HG02678 (cell line): Measurements from ENCODE around the gene GPR160.

Experiments used
- ATAC-seq: cut with Tn5 transposase; IDR thresholded peaks from one replicate; pipeline ENCODE4 v1.9.1; 2021; ENCODE audit warnings: mild to moderate bottlenecking, moderate library complexity; ENCODE audit not compliant: unreplicated experiment

GPR160 gene

GRCh38 chr3:170027233-170028102 is 10.3 kb upstream of the GPR160 start:
- no peak for ATAC-seq

GRCh38 chr3:170033489-170033888 is 4.3 kb upstream of the GPR160 start:
- no peak for ATAC-seq

GRCh38 chr3:170038434-170039110 is 777 bp downstream of the GPR160 start:
- ATAC-seq: no peak

- no peak for ATAC-seq
Observed at GRCh38 chr3:170040418-170040817, 2.6 kb downstream of the GPR160 start.

GRCh38 chr3:170043506-170043905 is 5.7 kb downstream of the GPR160 start:
- ATAC-seq: no peak

GRCh38 chr3:170044271-170044670 is 6.5 kb downstream of the GPR160 start:
- ATAC-seq: no peak

- peak; percentile 82 for ATAC-seq
Observed at GRCh38 chr3:170044795-170045244, 7.0 kb downstream of the GPR160 start.

- no peak for ATAC-seq
Observed at GRCh38 chr3:170046269-170047132, 8.7 kb downstream of the GPR160 start.

GRCh38 chr3:170047133-170047404 is 9.3 kb downstream of the GPR160 start:
- no peak for ATAC-seq

GRCh38 chr3:170049146-170050000 is 11.6 kb downstream of the GPR160 start:
- no peak for ATAC-seq

GRCh38 chr3:170050753-170051152 is 13.0 kb downstream of the GPR160 start:
- ATAC-seq: no peak

GRCh38 chr3:170052398-170052797 is 14.6 kb downstream of the GPR160 start:
- no peak for ATAC-seq

GRCh38 chr3:170054204-170054603 is 16.4 kb downstream of the GPR160 start:
- no peak for ATAC-seq

- ATAC-seq: peak; percentile 59
Observed at GRCh38 chr3:170055209-170055608, 17.4 kb downstream of the GPR160 start.

GRCh38 chr3:170056710-170057454 is 19.1 kb downstream of the GPR160 start:
- peak; percentile 95 for ATAC-seq

- ATAC-seq: no peak
Observed at GRCh38 chr3:170057550-170057949, 19.8 kb downstream of the GPR160 start.

GRCh38 chr3:170058127-170058526 is 20.3 kb downstream of the GPR160 start:
- peak; percentile 19 for ATAC-seq

GRCh38 chr3:170059447-170059846 is 21.7 kb downstream of the GPR160 start:
- no peak for ATAC-seq

GRCh38 chr3:170062068-170062467 is 24.3 kb downstream of the GPR160 start:
- ATAC-seq: no peak

- no peak for ATAC-seq
Observed at GRCh38 chr3:170062769-170063168, 25.0 kb downstream of the GPR160 start.
